Motor neuron (in vitro differentiated cells): ENCODE results near the gene LRRC28. TPM values are rescaled to one million over a fixed set of nuclear protein-coding genes. Genes with fewer than 3 reads are reported as not detected.

Experiments used
- ATAC-seq, 8 experiments: fragments of 200-7000 bp; cut with Tn5 transposase; replicated peaks in 6 of 8; 2 replicates each; pipeline ENCODE4 v1.8.0; 2021; ENCODE audit warnings: mild to moderate bottlenecking in 8 of 8, moderate library complexity in 8 of 8
- H3K27ac ChIP-seq, 2 donors: fragments of 250-450 bp; sonication (Bioruptor Pico); 2 replicates each; pipeline ENCODE4 v1.9.0; 2021; ENCODE audit warnings: antibody characterized with exemption in 2 of 2, mild to moderate bottlenecking in 2 of 2, moderate library complexity in 1 of 2
- H3K4me1 ChIP-seq, 2 donors: fragments of 250-450 bp; sonication (Bioruptor Pico); replicated peaks in 1 of 2; 2 replicates each; pipeline ENCODE4 v1.6.1; 2021; ENCODE audit warnings: antibody characterized with exemption in 2 of 2, mild to moderate bottlenecking in 2 of 2, moderate library complexity in 1 of 2
- H3K4me3 ChIP-seq, 5 donors: fragments of 250-450 bp; sonication (Bioruptor Pico); 2 replicates each; pipeline ENCODE4 v1.9.0; 2021; ENCODE audit warnings: antibody characterized with exemption in 5 of 5, mild to moderate bottlenecking in 5 of 5, moderate library complexity in 4 of 5
- WGBS, 10 experiments: fragments of 450-650 bp; shearing (Covaris generic); methylation state at CpG; one replicate each; pipeline ENCODE4 v1.0.0; 2022; 5-methylcytosine and 5-hydroxymethylcytosine counted together
- in situ Hi-C, 9 experiments: fragments of 400-800 bp; cut with MboI; loops; one replicate each; pipeline ENCODE4 v1.15.0; 2021; ENCODE audit warnings: low sequenced_read_pairs in 9 of 9, low pct_unique_long_range_greater_than_20kb in 2 of 9; ENCODE audit not compliant: unreplicated experiment in 9 of 9
- total RNA-seq, 8 experiments: library from RNA; unstranded; fragments of 300-600 nt; gene quantifications; 2 replicates each; pipeline versions ENCODE4 v1.2.3 to v1.2.4, GENCODE V29; 2022

LRRC28 gene
- total RNA-seq, 8 experiments from 2014 or later: 13.2 to 27.2 (median 18.3) TPM

DNA sequence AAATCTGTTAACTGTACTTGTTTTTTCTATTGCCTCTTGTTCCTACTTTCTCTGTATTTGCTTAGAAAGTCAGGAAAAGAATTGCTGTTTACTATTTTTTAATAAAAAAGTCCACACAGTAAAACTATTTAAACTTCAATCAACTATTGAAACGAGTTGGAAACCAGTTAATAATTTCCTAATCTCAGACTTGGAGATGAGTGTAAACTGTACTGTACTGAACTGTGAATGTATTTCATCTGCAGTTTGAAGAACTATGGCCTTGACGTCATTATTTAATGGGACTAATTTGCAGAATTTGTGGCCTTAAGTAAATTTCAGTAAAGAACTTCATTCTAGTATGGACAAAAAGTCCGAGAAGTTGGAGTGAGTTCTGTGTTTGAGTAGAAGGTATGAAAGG, 89.1 kb downstream of the LRRC28 start:
- in situ Hi-C loops: no loop called here
- Histone ChIP-seq H3K4me3 (no peak overlapping the region), H3K4me1 (no peaks in the 10 kb centered on the region), H3K27ac (no peak overlapping the region)
- no peak for ATAC-seq
- 46 to 100% (median 90%) methylated on average over 1 to 3 of the region's 3 CpGs; no CpG with 5 or more reads in 1 of the 10 experiments for WGBS, 10 experiments

DNA sequence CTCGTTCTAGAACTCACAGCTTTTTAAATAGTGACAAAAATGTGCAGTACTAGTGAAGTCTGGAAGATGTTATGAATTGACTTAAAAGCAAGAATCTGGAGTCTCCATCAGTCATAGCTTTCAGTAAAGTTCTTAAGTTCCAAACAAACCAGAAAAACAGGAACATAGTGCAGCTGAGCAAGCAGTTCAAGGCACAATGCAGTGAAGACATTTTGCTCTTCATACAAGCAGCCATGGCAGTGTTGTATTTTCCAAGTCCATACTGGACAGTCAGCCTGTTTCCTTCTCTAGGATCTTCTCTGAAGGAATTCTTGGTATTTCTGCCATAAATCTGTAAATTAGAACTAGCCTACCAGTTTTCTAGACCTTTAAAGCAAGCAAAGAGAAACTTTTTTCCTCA, 90.5 kb downstream of the LRRC28 start:
- Histone ChIP-seq H3K4me3 (no peak overlapping the region), H3K4me1 (no peaks in the 10 kb centered on the region), H3K27ac (no peak overlapping the region)
- in situ Hi-C loops: no loop called here
- 14 to 100% (median 86%) methylated on average over 1 of the region's 1 CpG; no CpG with 5 or more reads in 2 of the 10 experiments for WGBS, 10 experiments
- ATAC-seq: no peak

DNA sequence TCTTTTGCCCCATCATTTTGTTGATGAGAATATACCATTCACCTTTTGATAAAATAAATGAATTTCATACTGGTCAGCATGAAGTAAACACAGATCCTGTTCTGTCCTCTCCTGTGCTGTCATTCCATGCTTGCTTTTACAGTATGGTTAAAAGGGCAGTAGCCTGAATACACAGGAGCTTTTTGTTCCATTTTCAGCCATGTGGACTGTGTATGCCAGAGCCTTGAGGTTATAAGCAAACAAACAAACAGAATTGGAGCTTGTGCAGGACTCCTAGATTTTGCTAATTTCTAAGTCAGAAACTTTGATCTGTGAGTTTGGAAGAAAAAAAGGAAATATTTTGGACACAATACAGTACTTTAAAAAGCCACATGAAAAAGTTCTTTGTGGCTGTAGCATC, 91.9 kb downstream of the LRRC28 start:
- Histone ChIP-seq H3K4me1 (no peaks in the 10 kb centered on the region), H3K4me3 (no peak overlapping the region), H3K27ac (no peak overlapping the region)
- in situ Hi-C loops: no loop called here
- ATAC-seq: no peak

DNA sequence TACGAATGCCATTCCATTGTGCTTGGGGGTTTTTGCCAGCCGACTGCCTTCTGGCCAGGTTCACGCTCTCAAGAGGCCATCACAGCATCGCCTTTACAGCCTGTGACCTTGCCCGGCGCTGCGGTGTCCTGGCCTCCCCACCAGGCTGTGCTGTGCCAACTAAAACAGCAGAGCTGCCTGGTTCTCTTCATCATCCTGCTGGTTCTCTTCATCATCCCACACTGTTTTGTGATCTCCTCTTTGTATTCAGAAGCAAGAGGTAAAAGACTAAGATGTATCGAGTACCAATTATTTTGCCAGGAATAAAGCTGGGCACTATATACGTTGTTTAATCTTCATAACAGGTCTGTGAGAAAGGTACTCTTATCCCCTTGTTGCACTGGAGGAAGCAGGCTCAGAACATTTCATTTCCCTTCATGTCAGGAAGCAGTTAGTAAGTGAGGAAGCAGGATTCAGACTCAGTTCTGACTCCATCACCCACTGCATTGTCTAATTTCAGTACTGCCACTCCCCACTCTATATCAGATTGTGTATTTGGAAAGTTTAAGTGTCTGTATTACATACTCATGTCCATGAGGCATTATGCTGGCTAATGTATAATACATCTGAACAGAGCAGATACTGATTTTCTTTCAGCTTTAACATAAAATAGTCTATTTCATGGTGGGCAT, 92.7 kb downstream of the LRRC28 start:
- ATAC-seq: peak in 2 of 8 experiments; percentile 51 to 55
- WGBS, 10 experiments: 67 to 100% (median 92%) methylated on average over 1 to 9 of the region's 9 CpGs; no CpG with 5 or more reads in 2 of the 10 experiments
- in situ Hi-C loops: no loop called here
- H3K4me1 ChIP-seq: no peaks in the 10 kb centered on the region
- H3K4me3 ChIP-seq: no peak overlapping the region
- H3K27ac ChIP-seq: no peak overlapping the region

DNA sequence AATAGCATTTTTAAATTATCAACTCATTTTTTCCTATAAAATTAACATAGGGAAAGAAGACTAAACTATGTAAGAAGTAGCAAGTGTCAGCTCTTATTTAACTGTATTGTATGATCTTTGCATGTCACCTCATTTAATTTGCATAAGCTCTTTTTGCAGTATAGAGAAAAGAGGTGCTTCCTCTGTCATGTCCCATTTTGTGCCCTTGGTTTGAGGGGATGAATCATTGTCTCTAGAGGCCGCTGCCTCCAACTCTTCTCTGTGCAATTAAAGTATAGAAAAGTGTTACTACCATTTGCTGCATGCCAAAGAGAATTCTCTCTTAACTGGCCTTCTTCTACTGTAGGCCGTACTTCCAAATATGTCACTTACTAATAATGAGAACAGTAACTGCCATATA, 93.4 kb downstream of the LRRC28 start:
- no peak for ATAC-seq
- H3K4me1 ChIP-seq: no peaks in the 10 kb centered on the region
- WGBS, 10 experiments: 84 to 100% (median 95%) methylated on average over 1 to 2 of the region's 2 CpGs; no CpG with 5 or more reads in 3 of the 10 experiments
- in situ Hi-C loops: no loop called here
- H3K27ac ChIP-seq: no peak overlapping the region
- no peak overlapping the region for H3K4me3 ChIP-seq

DNA sequence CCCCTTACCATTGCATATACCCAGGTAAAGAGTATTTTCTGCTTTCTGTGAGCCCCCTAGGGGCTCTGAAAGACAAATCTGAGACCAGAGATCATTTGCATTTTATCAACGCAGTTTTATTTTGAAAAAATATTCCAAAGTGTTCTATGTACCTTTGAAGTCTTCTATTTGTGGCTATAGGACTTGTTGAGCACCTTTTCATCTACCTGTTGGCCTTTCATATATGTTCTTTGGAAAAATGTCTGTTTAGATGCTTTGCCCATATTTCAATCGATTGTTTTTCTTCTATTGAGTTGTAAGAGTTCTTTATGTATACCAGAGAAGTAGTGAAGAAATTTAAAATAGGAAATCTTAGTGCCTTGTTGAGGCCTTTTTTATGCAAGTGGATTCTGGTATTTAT, 94.0 kb downstream of the LRRC28 start:
- Histone ChIP-seq H3K4me3 (no peak overlapping the region), H3K4me1 (no peaks in the 10 kb centered on the region), H3K27ac (no peak overlapping the region)
- WGBS, 10 experiments: 33 to 100% (median 92%) methylated on average over 1 to 2 of the region's 2 CpGs; no CpG with 5 or more reads in 1 of the 10 experiments
- in situ Hi-C loops: no loop called here
- ATAC-seq: no peak

DNA sequence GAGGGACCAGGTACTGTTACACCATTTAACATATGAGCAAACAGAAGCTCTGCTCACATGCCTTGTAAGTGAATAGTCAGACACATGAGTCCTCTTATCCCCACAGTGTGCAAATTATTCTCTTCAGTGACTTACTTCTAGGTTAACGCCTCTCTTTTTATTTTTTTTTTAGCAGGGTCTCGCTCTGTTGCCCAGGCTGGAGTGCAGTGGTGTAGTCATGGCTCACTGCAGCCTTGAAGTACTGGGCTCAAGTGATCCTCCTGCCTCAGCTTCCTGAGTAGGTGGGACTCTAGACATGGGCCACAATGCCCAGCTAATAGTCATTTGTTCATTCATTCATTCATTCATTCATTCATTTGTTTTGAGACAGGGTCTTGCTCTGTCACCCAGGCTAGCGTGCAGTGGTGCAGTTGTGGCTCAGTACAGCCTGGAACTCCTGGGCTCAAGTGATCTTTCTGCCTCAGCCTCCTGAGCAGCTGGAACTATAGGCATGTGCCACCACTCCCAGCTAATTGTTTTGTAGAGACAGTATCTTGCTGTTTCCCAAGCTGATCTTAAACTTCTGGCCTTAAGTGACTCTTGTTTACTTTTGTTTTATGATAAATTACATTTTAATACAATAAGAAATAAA, 94.7 kb downstream of the LRRC28 start:
- in situ Hi-C loops: no loop called here
- Histone ChIP-seq H3K4me3 (no peak overlapping the region), H3K27ac (no peak overlapping the region), H3K4me1 (no peaks in the 10 kb centered on the region)
- 83 to 100% (median 100%) methylated on average over 2 to 3 of the region's 3 CpGs; no CpG with 5 or more reads in 3 of the 10 experiments for WGBS, 10 experiments
- ATAC-seq: no peak

DNA sequence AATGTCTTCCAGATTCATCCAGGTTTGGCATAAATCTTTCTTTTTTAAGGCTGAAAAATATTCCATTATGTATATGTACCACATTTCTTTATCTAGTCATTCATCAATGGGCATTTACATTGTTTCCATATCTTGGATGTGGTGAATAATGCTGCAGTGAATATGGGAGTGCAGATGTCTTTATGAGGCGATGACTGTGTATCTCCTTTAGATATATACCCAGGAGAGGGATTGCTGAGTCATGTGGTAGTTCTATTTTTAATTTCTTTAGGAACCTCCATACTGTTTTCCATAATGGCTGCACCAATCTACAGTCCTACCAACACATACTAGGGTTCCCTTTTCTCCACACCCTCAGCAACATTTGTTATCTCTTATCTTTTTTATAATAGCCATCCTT, 96.3 kb downstream of the LRRC28 start:
- Histone ChIP-seq H3K27ac (no peak overlapping the region), H3K4me1 (no peaks in the 10 kb centered on the region), H3K4me3 (no peak overlapping the region)
- 0 to 100% (median 13%) methylated on average over 1 of the region's 1 CpG; no CpG with 5 or more reads in 5 of the 10 experiments for WGBS, 10 experiments
- in situ Hi-C loops: no loop called here
- ATAC-seq: peak in 3 of 8 experiments; percentile 91 to 95 (median 94)

DNA sequence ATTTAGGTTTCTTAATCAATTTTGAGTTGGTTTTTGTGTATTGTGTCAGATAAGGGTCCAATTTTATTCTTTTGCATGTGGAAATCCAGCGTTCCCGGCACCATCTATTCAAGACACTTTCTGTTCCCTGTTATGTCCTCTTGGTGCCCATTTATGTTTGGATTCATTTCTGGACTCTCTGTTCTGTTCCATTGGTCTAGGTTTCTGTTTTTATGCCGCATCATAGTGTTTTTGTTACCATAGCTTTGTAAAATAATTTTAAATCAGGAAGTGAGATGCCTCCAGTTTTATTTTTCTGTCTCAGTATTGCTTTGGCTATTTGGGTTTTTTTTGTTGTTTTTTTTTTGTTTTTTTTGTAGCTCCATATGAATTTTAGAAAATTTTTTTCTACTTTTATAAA, 97.1 kb downstream of the LRRC28 start:
- H3K4me1 ChIP-seq: no peaks in the 10 kb centered on the region
- 84 to 100% (median 97%) methylated on average over 3 of the region's 3 CpGs for WGBS, 10 experiments
- in situ Hi-C loops: no loop called here
- H3K4me3 ChIP-seq: no peak overlapping the region
- H3K27ac ChIP-seq: no peak overlapping the region
- ATAC-seq: no peak

DNA sequence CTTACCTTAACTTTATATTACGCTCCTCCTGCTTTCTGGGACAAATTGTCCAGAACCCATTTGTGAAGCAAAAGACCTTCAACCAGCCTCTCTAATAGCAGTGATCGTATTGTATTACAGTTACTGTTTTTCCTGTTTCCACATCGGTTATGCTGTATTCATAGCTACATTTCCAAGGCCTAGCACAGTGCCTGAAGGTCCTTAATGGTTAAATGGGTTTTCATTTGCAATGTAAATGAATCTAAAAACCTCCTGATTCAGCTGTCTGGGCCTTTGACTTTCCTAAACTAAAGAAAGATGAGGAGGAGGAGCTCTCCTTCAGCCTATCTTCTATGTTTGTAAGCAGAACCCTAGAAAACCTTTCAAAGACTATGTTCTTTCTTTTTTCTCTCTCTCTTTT, 99.1 kb downstream of the LRRC28 start:
- no peak overlapping the region for H3K27ac ChIP-seq
- in situ Hi-C loops: loop anchor here in 1 of 9 experiments (10.0 kb wide), 1 partner anchor 66 kb away; no protein-coding TSS in a partner anchor

DNA sequence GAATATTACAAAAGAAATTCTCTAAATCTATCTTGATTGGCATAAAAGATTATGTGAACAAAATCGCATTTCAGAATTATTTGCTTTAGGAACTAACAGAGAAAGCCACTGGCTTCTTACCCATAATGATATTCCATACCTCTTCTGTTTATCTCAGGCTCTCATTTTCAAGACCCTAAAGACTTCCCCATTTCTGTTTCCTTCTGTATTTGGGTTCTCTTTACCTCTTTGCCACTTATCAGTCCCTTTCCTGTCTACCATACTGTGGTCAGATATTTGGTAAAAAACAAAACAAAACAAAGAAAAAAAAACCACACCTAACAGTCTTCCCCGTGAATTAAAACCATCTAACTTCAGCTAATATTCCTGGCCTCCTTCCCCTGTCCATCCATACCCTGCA, 108.5 kb downstream of the LRRC28 start:
- H3K4me3 ChIP-seq: no peak overlapping the region
- in situ Hi-C loops: loop anchor here in 1 of 9 experiments (10.0 kb wide), 1 partner anchor 75 kb away; no protein-coding TSS in a partner anchor
- WGBS, 10 experiments: 40 to 100% (median 93%) methylated on average over 1 to 2 of the region's 2 CpGs; no CpG with 5 or more reads in 3 of the 10 experiments
- no peak overlapping the region for H3K27ac ChIP-seq
- no peaks in the 10 kb centered on the region for H3K4me1 ChIP-seq
- ATAC-seq: no peak

More for the DNA sequence above, 99.1 kb downstream of the LRRC28 start:
- 59 to 100% (median 83%) methylated on average over 1 to 3 of the region's 3 CpGs; no CpG with 5 or more reads in 1 of the 10 experiments for WGBS, 10 experiments
- H3K4me1 ChIP-seq: no peaks in the 10 kb centered on the region
- H3K4me3 ChIP-seq: no peak overlapping the region
- ATAC-seq: peak in 3 of 8 experiments; percentile 39 to 61 (median 54)

DNA sequence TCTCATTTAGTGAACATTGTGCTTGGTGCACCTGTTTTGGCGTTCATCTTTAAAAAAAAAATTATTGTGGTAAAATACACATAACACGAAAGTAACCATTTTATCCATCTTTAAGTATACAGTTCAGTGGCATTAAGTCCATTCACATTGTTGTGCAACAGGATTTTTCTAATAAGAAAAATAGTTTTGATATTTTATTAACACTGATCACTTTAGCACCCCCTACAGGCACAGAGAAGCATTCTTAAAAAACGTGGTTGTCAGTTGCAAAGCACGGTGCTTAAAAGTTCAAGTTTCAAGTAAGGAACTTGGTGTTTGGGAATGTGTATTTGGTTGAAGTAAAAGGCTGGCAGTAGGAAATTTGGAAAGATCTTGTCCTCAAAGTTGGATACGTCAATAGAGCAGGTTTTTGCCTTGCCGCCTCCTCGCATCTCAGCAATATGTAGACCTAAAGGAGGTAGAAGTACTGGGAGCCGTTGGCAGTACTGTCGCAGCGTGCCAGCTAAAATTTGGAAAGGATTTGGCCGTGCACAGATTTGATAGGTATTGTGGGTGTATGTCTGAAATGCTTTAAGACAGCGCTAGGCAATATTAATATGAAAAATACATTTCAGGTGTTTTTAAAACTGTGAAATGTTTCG, 110.4 kb downstream of the LRRC28 start:
- H3K27ac ChIP-seq: no peak overlapping the region
- 68 to 96% (median 86%) methylated on average over 4 to 13 of the region's 13 CpGs for WGBS, 10 experiments
- ATAC-seq: no peak
- no peak overlapping the region for H3K4me3 ChIP-seq
- in situ Hi-C loops: no loop called here
- no peaks in the 10 kb centered on the region for H3K4me1 ChIP-seq

DNA sequence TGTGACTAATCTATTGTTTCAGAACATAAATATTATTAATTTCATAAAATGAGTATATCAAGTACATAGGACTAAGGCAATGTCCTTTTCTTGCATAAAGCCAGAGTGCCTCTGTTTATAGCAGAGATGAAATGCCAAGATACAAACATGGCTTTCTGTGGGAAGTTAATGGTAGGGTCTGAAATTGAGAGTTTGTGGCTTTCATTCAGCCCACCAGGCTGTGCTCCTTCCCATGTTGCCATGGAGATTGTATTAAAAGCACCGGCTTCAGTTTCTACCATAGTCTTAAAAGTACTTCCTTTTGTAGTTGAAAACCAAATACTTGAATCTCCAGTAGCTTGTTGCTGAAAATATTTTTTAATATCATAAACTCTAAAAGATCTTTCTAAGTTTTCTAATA, 114.0 kb downstream of the LRRC28 start:
- Histone ChIP-seq H3K4me3 (no peak overlapping the region), H3K4me1 (no peaks in the 10 kb centered on the region), H3K27ac (no peak overlapping the region)
- 17 to 100% (median 57%) methylated on average over 1 of the region's 1 CpG; no CpG with 5 or more reads in 1 of the 10 experiments for WGBS, 10 experiments
- in situ Hi-C loops: no loop called here
- no peak for ATAC-seq
